H1 (cell line): ENCODE measurements around the gene CLTCL1. TPM values are rescaled to one million over a fixed set of nuclear protein-coding genes. Genes with fewer than 3 reads are reported as not detected.

Experiments used
- CTCF ChIA-PET: fragments of 300-600 bp; sonication (Branson Sonifier 250); formaldehyde crosslinking; loops from one replicate; lab custom pipeline; 2021; ENCODE audit not compliant: partially characterized antibody; lab: Charles Lee
- POLR2A ChIA-PET: fragments of 300-600 bp; sonication (Branson Sonifier 250); formaldehyde crosslinking; loops from one replicate; lab custom pipeline; 2021; ENCODE audit warnings: inconsistent platforms; ENCODE audit not compliant: partially characterized antibody; lab: Charles Lee
- DNase-seq, 2 experiments: peaks; one replicate each; pipeline versions ENCODE4 v3.0.0 to v3.0.0-alpha.2; 2010 to 2022; ENCODE audit warnings: low spot score in 2 of 2, low read depth in 1 of 2, mixed read lengths in 1 of 2
- FAIRE-seq: peaks from 2 replicates; lab custom pipeline; 2011; peaks lifted over from hg19 to GRCh38; lab: Jason Lieb, UNC
- H2AFZ ChIP-seq: 2 replicates; pipeline ENCODE4 v1.8.1; 2012; ENCODE audit warnings: low read length, inconsistent platforms
- H2AK5ac ChIP-seq: 2 replicates; pipeline ENCODE4 v1.6.1; 2013; ENCODE audit warnings: low read depth, low read length
- H2BK120ac ChIP-seq: replicated peaks from 2 replicates; pipeline ENCODE3; 2013; ENCODE audit warnings: low read depth, low read length, inconsistent platforms
- H2BK12ac ChIP-seq: 2 replicates; pipeline ENCODE4 v1.6.1; 2013; ENCODE audit warnings: low read depth, low read length
- H2BK15ac ChIP-seq: 2 replicates; pipeline ENCODE4 v1.6.1; 2013; ENCODE audit warnings: low read length
- H2BK20ac ChIP-seq: 2 replicates; pipeline ENCODE4 v1.6.1; 2013; ENCODE audit warnings: low read length
- H2BK5ac ChIP-seq: 2 replicates; pipeline ENCODE4 v1.6.1; 2013; ENCODE audit warnings: low read depth, low read length
- H3K14ac ChIP-seq: 2 replicates; pipeline ENCODE4 v1.6.1; 2013; ENCODE audit warnings: inconsistent platforms; ENCODE audit not compliant: insufficient read length
- H3K18ac ChIP-seq: 2 replicates; pipeline ENCODE4 v1.6.1; 2013; ENCODE audit warnings: low read length; ENCODE audit errors: extremely low read depth
- H3K23ac ChIP-seq: 2 replicates; pipeline ENCODE4 v1.6.1; 2013; ENCODE audit warnings: inconsistent platforms; ENCODE audit not compliant: insufficient read length
- H3K23me2 ChIP-seq: 2 replicates; pipeline ENCODE4 v1.6.1; 2013; ENCODE audit warnings: low read depth, low read length
- H3K27ac ChIP-seq: 2 replicates; pipeline ENCODE4 v1.6.1; 2011; ENCODE audit warnings: low read depth, low read length, inconsistent platforms
- H3K27me3 ChIP-seq, 4 experiments: replicated peaks in 1 of 4; 1 replicate in 1 of 4; 2 replicates in 3 of 4; pipeline versions ENCODE4 v1.6.1 to v1.8.1; 2011 to 2013; ENCODE audit warnings: low read length in 3 of 4, mild to moderate bottlenecking in 3 of 4, inconsistent platforms in 2 of 4, mixed read lengths in 2 of 4, moderate library complexity in 1 of 4; ENCODE audit not compliant: control insufficient read depth in 3 of 4, insufficient read depth in 3 of 4; ENCODE audit errors: extremely low read depth in 1 of 4
- H3K36me3 ChIP-seq, 4 experiments: 2 replicates each; pipeline versions ENCODE4 v1.6.1 to v1.8.1; 2011 to 2013; ENCODE audit warnings: mild to moderate bottlenecking in 4 of 4, low read length in 3 of 4, moderate library complexity in 2 of 4, control low read depth in 1 of 4, inconsistent platforms in 1 of 4; ENCODE audit not compliant: insufficient read depth in 4 of 4, control insufficient read depth in 2 of 4
- H3K4ac ChIP-seq: replicated peaks from 2 replicates; pipeline ENCODE3; 2013; ENCODE audit warnings: low read length, low read depth, mixed read lengths, inconsistent platforms; ENCODE audit not compliant: insufficient read length
- H3K4me1 ChIP-seq, 4 experiments: replicated peaks in 1 of 4; 1 replicate in 1 of 4; 2 replicates in 3 of 4; pipeline versions ENCODE4 v1.6.1 to v1.8.1; 2011 to 2013; ENCODE audit warnings: low read length in 3 of 4, inconsistent platforms in 2 of 4, mixed read lengths in 1 of 4; ENCODE audit not compliant: insufficient read depth in 4 of 4, control insufficient read depth in 3 of 4
- H3K4me2 ChIP-seq, 2 experiments: 2 replicates each; pipeline versions ENCODE4 v1.6.1 to v1.8.1; 2011 to 2013; ENCODE audit warnings: low read depth in 2 of 2, low read length in 2 of 2, control low read depth in 1 of 2, inconsistent platforms in 1 of 2, mild to moderate bottlenecking in 1 of 2; ENCODE audit not compliant: insufficient read depth in 1 of 2
- H3K4me3 ChIP-seq, 4 experiments: fragments of 200-600, 300-600 bp in 1 of 4; sonication (generic), shearing (Covaris generic), sonication (Bioruptor Twin) in 1 of 4; 2 replicates each; pipeline versions ENCODE4 v1.5.1 to v1.8.1; 2011 to 2016; ENCODE audit warnings: low read length in 4 of 4, low read depth in 3 of 4, control low read depth in 2 of 4, inconsistent platforms in 2 of 4, mild to moderate bottlenecking in 2 of 4, mixed read lengths in 1 of 4, moderate library complexity in 1 of 4; ENCODE audit not compliant: insufficient read depth in 2 of 4; ENCODE audit errors: extremely low read depth in 1 of 4
- H3K56ac ChIP-seq: replicated peaks from 2 replicates; pipeline ENCODE3; 2013; ENCODE audit warnings: low read depth, mild to moderate bottlenecking, mixed read lengths, low read length, inconsistent platforms; ENCODE audit not compliant: insufficient read length
- H3K79me1 ChIP-seq: 2 replicates; pipeline ENCODE4 v1.6.1; 2013; ENCODE audit warnings: low read depth, low read length, control low read depth
- H3K79me2 ChIP-seq, 2 experiments: 2 replicates each; pipeline versions ENCODE4 v1.6.1 to v1.8.1; 2012 to 2013; ENCODE audit warnings: low read length in 2 of 2, mild to moderate bottlenecking in 2 of 2, inconsistent platforms in 1 of 2; ENCODE audit not compliant: insufficient read depth in 2 of 2, control insufficient read depth in 1 of 2
- H3K9ac ChIP-seq, 4 experiments: replicated peaks in 1 of 4; 1 replicate in 1 of 4; 2 replicates in 3 of 4; pipeline versions ENCODE4 v1.6.1 to v1.8.1; 2011 to 2013; ENCODE audit warnings: low read depth in 3 of 4, low read length in 3 of 4, control low read depth in 2 of 4, mild to moderate bottlenecking in 2 of 4, moderate library complexity in 2 of 4, inconsistent platforms in 1 of 4; ENCODE audit errors: extremely low read depth in 1 of 4
- H3K9me3 ChIP-seq, 2 experiments: 2 replicates each; pipeline versions ENCODE4 v1.6.1 to v1.8.1; 2012 to 2013; ENCODE audit warnings: mild to moderate bottlenecking in 2 of 2, moderate library complexity in 2 of 2, control low read depth in 1 of 2, inconsistent platforms in 1 of 2, low read depth in 1 of 2, low read length in 1 of 2, mixed read lengths in 1 of 2; ENCODE audit not compliant: insufficient read depth in 2 of 2
- H4K20me1 ChIP-seq, 2 experiments: replicated peaks in 1 of 2; 2 replicates each; pipeline versions ENCODE3 to v1.8.1; 2011 to 2013; ENCODE audit warnings: inconsistent platforms in 2 of 2, low read length in 2 of 2, mild to moderate bottlenecking in 1 of 2; ENCODE audit not compliant: insufficient read depth in 2 of 2, control insufficient read depth in 1 of 2
- H4K5ac ChIP-seq: 2 replicates; pipeline ENCODE4 v1.6.1; 2013; ENCODE audit warnings: low read length, low read depth, mixed read lengths, inconsistent platforms; ENCODE audit not compliant: insufficient read length
- H4K8ac ChIP-seq: 2 replicates; pipeline ENCODE4 v1.8.0; 2013; ENCODE audit warnings: mild to moderate bottlenecking, moderate library complexity, low read length, inconsistent platforms; ENCODE audit not compliant: insufficient read depth; ENCODE audit errors: extremely low read depth
- H4K91ac ChIP-seq: replicated peaks from 2 replicates; pipeline ENCODE3; 2013; ENCODE audit warnings: low read length, mixed read lengths, inconsistent platforms; ENCODE audit not compliant: insufficient read length
- SP4 ChIP-seq: IDR thresholded peaks from 2 replicates; pipeline ENCODE4 v1.6.1; 2012; ENCODE audit warnings: low read length, inconsistent platforms
- WGBS, 2 experiments: shearing (Covaris generic) in 1 of 2; methylation state at CpG; one replicate each; pipeline versions ENCODE4 v1.1.6 to v1.1.7; 2013 to 2015; ENCODE audit warnings: low lambda C conversion rate in 2 of 2, mixed read lengths in 2 of 2, inconsistent platforms in 1 of 2, low coverage in 1 of 2, missing lambda C conversion rate in 1 of 2; ENCODE audit not compliant: insufficient replicate concordance in 2 of 2, insufficient coverage in 1 of 2, insufficient read length in 1 of 2; ENCODE audit errors: extremely low coverage in 1 of 2, missing lambda C conversion rate in 1 of 2; 5-methylcytosine and 5-hydroxymethylcytosine counted together
- polyA plus RNA-seq, 7 experiments: library from polyadenylated mRNA; depleted of rRNA in 3 of 7; stranded (reverse) in 5 of 7; unstranded in 2 of 7; fragments of >200 nt in 5 of 7; fragments of 200-250 nt in 2 of 7; gene quantifications; 1 replicate in 5 of 7; 2 replicates in 1 of 7; 4 replicates in 1 of 7; pipeline versions ENCODE4 v1.2.1 to v1.2.3, GENCODE V29; 2011 to 2013; ENCODE audit warnings: missing spikeins in 2 of 7, mixed read lengths in 2 of 7
- total RNA-seq: library from RNA; stranded (reverse); fragmentation: NEBNext Ultra II Directional; extraction: Animal tissue kit (Norgen Biotek cat#: 25700); gene quantifications from 2 replicates; pipeline ENCODE4 v1.2.1, GENCODE V29; 2021

Gene CLTCL1
- total and polyA plus RNA-seq, 2 of the 8 experiments (the other 6 are each of a cell fraction or from before 2014, with no cell fraction given), result 12.4 to 17.0 TPM

- Histone ChIP-seq H3K23me2 (no peaks in the 10 kb centered on the region), H3K27ac (no peak overlapping the region), H3K9ac (no peak overlapping the region), H3K18ac (no peak overlapping the region), H2BK5ac (no peak overlapping the region), H4K20me1 (no peaks in the 10 kb centered on the region), H2AK5ac (no peak overlapping the region), H3K4ac (no peak overlapping the region), H2BK12ac (no peak overlapping the region), H3K4me2 (no peak overlapping the region), H3K79me1 (no peaks in the 10 kb centered on the region), H2AFZ (no peak overlapping the region), H4K8ac (no peak overlapping the region), H3K27me3 (no peaks in the 10 kb centered on the region), H3K9me3 (no peaks in the 10 kb centered on the region), H4K91ac (no peak overlapping the region), H3K36me3 (peaks cover 0 to 43% (median 22%) of the 10 kb centered on the region in 4 experiments; a peak in 6 of 8 replicates), H2BK15ac (no peak overlapping the region), H4K5ac (no peak overlapping the region), H2BK120ac (no peak overlapping the region), H3K56ac (no peak overlapping the region), H3K4me3 (no peak overlapping the region), H2BK20ac (no peak overlapping the region), H3K4me1 (peaks cover under 1 to 3% (median 1%) of the 10 kb centered on the region in 4 experiments; a peak in 3 of 7 replicates), H3K79me2 (no peaks in the 10 kb centered on the region), H3K23ac (no peak overlapping the region), H3K14ac (no peak overlapping the region)
- CTCF ChIA-PET, result interaction anchor here (0.6 to 1.8 kb wide), 4 partner anchors 9 to 566 kb away, joined by 3 to 6 read pairs (median 4); no protein-coding TSS in a partner anchor
- TF ChIP-seq SP4, result no peak
- WGBS, 2 experiments, result 87% methylated on average over 6 of the region's 6 CpGs; no CpG with 5 or more reads in 1 of the 2 experiments
- FAIRE-seq (no peak), DNase-seq (no peak)
- POLR2A ChIA-PET, result interaction anchor here (0.8 to 1.0 kb wide), 3 partner anchors 9 to 208 kb away, joined by 3 read pairs; partner anchors contain the start of gene HIRA
Measured at GRCh38 chr22:19223617-19224016, 67.9 kb downstream of the CLTCL1 start.
